ENCODE data around the gene SLC23A2. TPM values are rescaled to one million over a fixed set of nuclear protein-coding genes. Genes with fewer than 3 reads are reported as not detected.

The SLC23A2 gene
- total RNA-seq, 1 experiment from 2014 or later = 37.3 TPM

- H3K36me3 Mint-ChIP-seq (ENCODE audit: insufficient read depth, unreplicated experiment) = peaks cover 5% of the 10 kb centered on the region
- H3K9me3 Mint-ChIP-seq (ENCODE audit: unreplicated experiment) = no peaks in the 10 kb centered on the region
- H3K27me3 ChIP-seq (replicated peaks; ENCODE audit: control insufficient read depth, insufficient read depth, low read length) = no peaks in the 10 kb centered on the region
- no peak overlapping the region for H3K4me3 Mint-ChIP-seq (ENCODE audit: unreplicated experiment)
- intact Hi-C loops (cut with micrococcal nuclease; ENCODE audit: unreplicated experiment) = no loop called here
- ChIA-PET POLR2A (no interaction called here), CTCF (no interaction called here)
- H3K4me1 ChIP-seq = 0 out of 2 replicates have a peak, but pooled peaks cover 3% of the 10 kb centered on the region
- no TSS peak for BruUV-seq (replicated peaks)
- no peak overlapping the region for H3K27ac Mint-ChIP-seq (ENCODE audit: unreplicated experiment)
- peak in 1 of 2 experiments; percentile 3 for TF ChIP-seq CTCF (IDR thresholded peaks at IDR 0.05; ENCODE audit: insufficient read depth in 1 of 2, low read depth in 1 of 2, low read length in 1 of 2, severe bottlenecking in 1 of 2, unreplicated experiment in 1 of 2)
- no peak overlapping the region for H3K4me3 ChIP-seq (ENCODE audit: low read depth, low read length)
- DNase-seq = no peak
- no peaks in the 10 kb centered on the region for H3K9me3 ChIP-seq
- no peaks in the 10 kb centered on the region for H3K36me3 ChIP-seq (ENCODE audit: control insufficient read depth, insufficient read depth, low read length)
- H3K27me3 Mint-ChIP-seq (ENCODE audit: insufficient read depth, unreplicated experiment) = no peaks in the 10 kb centered on the region
- H3K4me1 Mint-ChIP-seq (ENCODE audit: low read depth, unreplicated experiment) = no peaks in the 10 kb centered on the region
Measured at GRCh38 chr20:4896971-4897497, 104.3 kb downstream of the SLC23A2 start.

GRCh38 chr20:4896119-4896702 lies 105.1 kb downstream of the SLC23A2 start:
- ChIA-PET POLR2A (no interaction called here), CTCF (no interaction called here)
- no peak for TF ChIP-seq CTCF (IDR thresholded peaks at IDR 0.05; ENCODE audit: insufficient read depth in 1 of 2, low read depth in 1 of 2, low read length in 1 of 2, severe bottlenecking in 1 of 2, unreplicated experiment in 1 of 2)

GRCh38 chr20:4894981-4895381 lies 106.3 kb downstream of the SLC23A2 start:
- no peaks in the 10 kb centered on the region for H3K27me3 ChIP-seq (replicated peaks; ENCODE audit: control insufficient read depth, insufficient read depth, low read length)
- no TSS peak for BruUV-seq (replicated peaks)

More at GRCh38 chr20:4896119-4896702, 105.1 kb downstream of the SLC23A2 start:
- Mint-ChIP-seq H3K36me3 (ENCODE audit: insufficient read depth, unreplicated experiment) (peaks cover 5% of the 10 kb centered on the region), H3K4me1 (ENCODE audit: low read depth, unreplicated experiment) (no peaks in the 10 kb centered on the region), H3K9me3 (ENCODE audit: unreplicated experiment) (no peaks in the 10 kb centered on the region), H3K27me3 (ENCODE audit: insufficient read depth, unreplicated experiment) (no peaks in the 10 kb centered on the region), H3K27ac (ENCODE audit: unreplicated experiment) (no peak overlapping the region), H3K4me3 (ENCODE audit: unreplicated experiment) (no peak overlapping the region)
- H3K36me3 ChIP-seq (ENCODE audit: control insufficient read depth, insufficient read depth, low read length) = no peaks in the 10 kb centered on the region
- no peaks in the 10 kb centered on the region for H3K27me3 ChIP-seq (replicated peaks; ENCODE audit: control insufficient read depth, insufficient read depth, low read length)
- no TSS peak for BruUV-seq (replicated peaks)
- H3K9me3 ChIP-seq = no peaks in the 10 kb centered on the region
- H3K4me1 ChIP-seq = 0 out of 2 replicates have a peak, but pooled peaks cover 3% of the 10 kb centered on the region
- H3K4me3 ChIP-seq (ENCODE audit: low read depth, low read length) = no peak overlapping the region
- no peak for DNase-seq
- intact Hi-C loops (cut with micrococcal nuclease; ENCODE audit: unreplicated experiment) = no loop called here

More at GRCh38 chr20:4894981-4895381, 106.3 kb downstream of the SLC23A2 start:
- no peak overlapping the region for H3K4me3 Mint-ChIP-seq (ENCODE audit: unreplicated experiment)
- DNase-seq = no peak
- intact Hi-C loops (cut with micrococcal nuclease; ENCODE audit: unreplicated experiment) = no loop called here
- peaks cover 5% of the 10 kb centered on the region for H3K36me3 Mint-ChIP-seq (ENCODE audit: insufficient read depth, unreplicated experiment)
- H3K27me3 Mint-ChIP-seq (ENCODE audit: insufficient read depth, unreplicated experiment) = no peaks in the 10 kb centered on the region
- H3K4me1 ChIP-seq = 0 out of 2 replicates have a peak, but pooled peaks cover 3% of the 10 kb centered on the region
- POLR2A ChIA-PET = no interaction called here
- TF ChIP-seq CTCF (IDR thresholded peaks at IDR 0.05; ENCODE audit: insufficient read depth in 1 of 2, low read depth in 1 of 2, low read length in 1 of 2, severe bottlenecking in 1 of 2, unreplicated experiment in 1 of 2) = no peak
- CTCF ChIA-PET = no interaction called here
- H3K4me1 Mint-ChIP-seq (ENCODE audit: low read depth, unreplicated experiment) = no peaks in the 10 kb centered on the region
- no peaks in the 10 kb centered on the region for H3K36me3 ChIP-seq (ENCODE audit: control insufficient read depth, insufficient read depth, low read length)
- no peak overlapping the region for H3K4me3 ChIP-seq (ENCODE audit: low read depth, low read length)
- no peak overlapping the region for H3K27ac Mint-ChIP-seq (ENCODE audit: unreplicated experiment)
- H3K9me3 Mint-ChIP-seq (ENCODE audit: unreplicated experiment) = no peaks in the 10 kb centered on the region
- no peaks in the 10 kb centered on the region for H3K9me3 ChIP-seq
